Gastroesophageal sphincter (tissue), 4 donors: Measurements from ENCODE around the gene FOXJ3. TPM values are rescaled to one million over a fixed set of nuclear protein-coding genes. Genes with fewer than 3 reads are reported as not detected.

Experiments used
- ATAC-seq: fragments of 150-250 bp; one replicate; pipeline ENCODE4 v1.9.1; 2016; ENCODE audit warnings: mild to moderate bottlenecking, moderate library complexity
- H3K27ac ChIP-seq, 4 donors: fragments of 200-600 bp; sonication (generic) in 3 of 4; 1 replicate in 3 of 4; 2 replicates in 1 of 4; pipeline ENCODE4 v1.5.1; 2016 to 2019
- H3K27me3 ChIP-seq: fragments of 200-600 bp; sonication (generic); one replicate; pipeline ENCODE4 v1.5.1; 2019
- H3K36me3 ChIP-seq, 2 donors: fragments of 200-600 bp; sonication (generic); one replicate each; pipeline ENCODE4 v1.5.1; 2019; ENCODE audit warnings: control low read depth in 1 of 2
- H3K4me1 ChIP-seq, 3 donors: fragments of 200-600 bp; sonication (generic); 1 replicate in 2 of 3; 2 replicates in 1 of 3; pipeline ENCODE4 v1.5.1; 2016 to 2019; ENCODE audit warnings: control low read depth in 2 of 3
- H3K4me3 ChIP-seq, 2 donors: fragments of 200-600 bp; sonication (generic); one replicate each; pipeline ENCODE4 v1.5.1; 2019; ENCODE audit warnings: mild to moderate bottlenecking in 1 of 2, moderate library complexity in 1 of 2
- H3K9me3 ChIP-seq, 3 donors: fragments of 200-600 bp; sonication (generic); one replicate each; pipeline ENCODE4 v1.5.1; 2017 to 2019; ENCODE audit warnings: control low read depth in 2 of 3
- CTCF ChIP-seq, 4 experiments: fragments of 200-600 bp in 2 of 4; fragments of 450-650 bp in 2 of 4; sonication (generic) in 1 of 4; IDR thresholded peaks; one replicate each; pipeline ENCODE4 v1.5.1; 2017 to 2019; ENCODE audit warnings: antibody characterized with exemption in 4 of 4, mild to moderate bottlenecking in 2 of 4, moderate library complexity in 2 of 4
- EP300 ChIP-seq: sonication (generic); formaldehyde crosslinking; IDR thresholded peaks from one replicate; pipeline ENCODE4 v1.6.1; 2017; ENCODE audit warnings: antibody characterized with exemption, mild to moderate bottlenecking
- POLR2A ChIP-seq, 2 donors: fragments of 450-650 bp; IDR thresholded peaks; one replicate each; pipeline ENCODE4 v1.6.1; 2017; ENCODE audit warnings: antibody characterized with exemption in 2 of 2, mild to moderate bottlenecking in 2 of 2, moderate library complexity in 1 of 2
- POLR2AphosphoS5 ChIP-seq: sonication (generic); formaldehyde crosslinking; IDR thresholded peaks from one replicate; pipeline ENCODE4 v1.6.1; 2017; ENCODE audit warnings: antibody characterized with exemption
- WGBS, 2 donors: methylation state at CpG; one replicate each; pipeline ENCODE4 v1.1.5; 2018; ENCODE audit warnings: low coverage in 1 of 2; 5-methylcytosine and 5-hydroxymethylcytosine counted together
- total RNA-seq, 4 donors: library from RNA; depleted of rRNA; stranded (reverse); fragments of >200 nt; gene quantifications; one replicate each; pipeline ENCODE4 v1.1.0, GENCODE V29; 2016

The FOXJ3 gene
- total RNA-seq, 4 donors from 2014 or later, result 36.3 to 57.1 (median 41.4) TPM

GRCh38 chr1:42348498-42348897 is 13.5 kb upstream of the FOXJ3 start:
- TF ChIP-seq POLR2AphosphoS5, result no peak
- TF ChIP-seq POLR2A (IDR thresholded peaks at IDR 0.05), result no peak
- TF ChIP-seq EP300, result no peak
- TF ChIP-seq CTCF (IDR thresholded peaks at IDR 0.05), result no peak
- peaks cover 11% of the 10 kb centered on the region for H3K27me3 ChIP-seq
- H3K9me3 ChIP-seq, result no peaks in the 10 kb centered on the region
- no peak overlapping the region for H3K27ac ChIP-seq
- no peaks in the 10 kb centered on the region for H3K4me1 ChIP-seq
- no peak overlapping the region for H3K4me3 ChIP-seq
- no peak for ATAC-seq
- no peaks in the 10 kb centered on the region for H3K36me3 ChIP-seq

GRCh38 chr1:42343049-42343448 is 8.0 kb upstream of the FOXJ3 start:
- Histone ChIP-seq H3K9me3 (no peaks in the 10 kb centered on the region), H3K4me3 (no peak overlapping the region), H3K36me3 (no peaks in the 10 kb centered on the region), H3K4me1 (no peaks in the 10 kb centered on the region), H3K27me3 (no peaks in the 10 kb centered on the region), H3K27ac (no peak overlapping the region)
- WGBS, 2 donors, result 70 to 78% methylated on average over 4 to 5 of the region's 5 CpGs
- TF ChIP-seq POLR2AphosphoS5 (no peak), EP300 (no peak), POLR2A (IDR thresholded peaks at IDR 0.05) (no peak), CTCF (IDR thresholded peaks at IDR 0.05) (no peak)
- no peak for ATAC-seq

GRCh38 chr1:42340901-42341300 is 5.9 kb upstream of the FOXJ3 start:
- no peak overlapping the region for H3K4me3 ChIP-seq
- no peaks in the 10 kb centered on the region for H3K9me3 ChIP-seq
- H3K36me3 ChIP-seq, result no peaks in the 10 kb centered on the region
- no peak for ATAC-seq
- TF ChIP-seq POLR2A (IDR thresholded peaks at IDR 0.05) (no peak), POLR2AphosphoS5 (no peak), CTCF (IDR thresholded peaks at IDR 0.05) (no peak), EP300 (no peak)
- peaks cover 0 to 11% (median 4%) of the 10 kb centered on the region in 3 donors for H3K4me1 ChIP-seq
- no peak overlapping the region for H3K27ac ChIP-seq
- H3K27me3 ChIP-seq, result no peaks in the 10 kb centered on the region
- 67% methylated on average over 1 of the region's 1 CpG; no CpG with 5 or more reads in 1 of the 2 donors for WGBS, 2 donors

GRCh38 chr1:42340093-42340492 is 5.1 kb upstream of the FOXJ3 start:
- WGBS, 2 donors, result 38 to 89% methylated on average over 1 to 2 of the region's 2 CpGs
- no peaks in the 10 kb centered on the region for H3K27me3 ChIP-seq

More at GRCh38 chr1:42340093-42340492, 5.1 kb upstream of the FOXJ3 start:
- ATAC-seq, result no peak
- no peak for TF ChIP-seq POLR2AphosphoS5
- TF ChIP-seq POLR2A (IDR thresholded peaks at IDR 0.05), result no peak
- TF ChIP-seq CTCF (IDR thresholded peaks at IDR 0.05), result no peak
- no peak for TF ChIP-seq EP300
- Histone ChIP-seq H3K9me3 (no peaks in the 10 kb centered on the region), H3K4me1 (peaks cover 0 to 14% (median 5%) of the 10 kb centered on the region in 3 donors), H3K4me3 (no peak overlapping the region), H3K36me3 (no peaks in the 10 kb centered on the region), H3K27ac (no peak overlapping the region)
